Effector CD8-positive, alpha-beta T cell (primary cell): Measurements from ENCODE around the gene TIMP3.

ENCODE experiments used
- DNase-seq: peaks from one replicate; lab custom pipeline; 2025; lab: John Stamatoyannopoulos, UW

The TIMP3 gene

GRCh38 chr22:32786027-32786418, 15.5 kb upstream of the TIMP3 start:
- DNase-seq: no peak

- no peak for DNase-seq
These were observed 12.4 kb upstream of the TIMP3 start for GRCh38 chr22:32788904-32789624.

- DNase-seq: no peak
These were observed 11.5 kb upstream of the TIMP3 start for GRCh38 chr22:32789797-32790620.

- DNase-seq: no peak
These were observed 10.4 kb upstream of the TIMP3 start for GRCh38 chr22:32791056-32791455.

GRCh38 chr22:32791485-32791884, 10.0 kb upstream of the TIMP3 start:
- DNase-seq: no peak

- no peak for DNase-seq
These were observed 7.9 kb upstream of the TIMP3 start for GRCh38 chr22:32793589-32793988.

GRCh38 chr22:32794449-32795213, 6.9 kb upstream of the TIMP3 start:
- no peak for DNase-seq

- DNase-seq: no peak
These were observed 6.3 kb upstream of the TIMP3 start for GRCh38 chr22:32795214-32795596.

GRCh38 chr22:32796865-32797573, 4.5 kb upstream of the TIMP3 start:
- peak; percentile 27 for DNase-seq

- DNase-seq: no peak
These were observed 2.0 kb upstream of the TIMP3 start for GRCh38 chr22:32799496-32799895.

GRCh38 chr22:32800158-32800882, 1.2 kb upstream of the TIMP3 start:
- no peak for DNase-seq

- no peak for DNase-seq
These were observed 440 bp upstream of the TIMP3 start for GRCh38 chr22:32800994-32801536.

GRCh38 chr22:32802237-32802765, 796 bp downstream of the TIMP3 start:
- no peak for DNase-seq

- DNase-seq: no peak
These were observed 1.7 kb downstream of the TIMP3 start for GRCh38 chr22:32803020-32803737.

- DNase-seq: no peak
These were observed 2.4 kb downstream of the TIMP3 start for GRCh38 chr22:32803738-32804435.

GRCh38 chr22:32804531-32805360, 3.2 kb downstream of the TIMP3 start:
- no peak for DNase-seq

- DNase-seq: no peak
These were observed 3.9 kb downstream of the TIMP3 start for GRCh38 chr22:32805361-32805881.

- no peak for DNase-seq
These were observed 4.8 kb downstream of the TIMP3 start for GRCh38 chr22:32806296-32806695.
